Activated CD4-positive, CD25-positive, alpha-beta regulatory T cell treated with anti-CD3 and anti-CD28 coated beads, Interleukin-2, amount 50 U/mL, for 24 hours (primary cell): ENCODE results near the gene YKT6.

Source experiments
- ATAC-seq, 2 donors: fragments of 150-1000 bp; cut with Tn5 transposase; one replicate each; pipeline ENCODE4 v1.10.0; 2021; ENCODE audit warnings: mild to moderate bottlenecking in 1 of 2, moderate library complexity in 1 of 2

The YKT6 gene

DNA sequence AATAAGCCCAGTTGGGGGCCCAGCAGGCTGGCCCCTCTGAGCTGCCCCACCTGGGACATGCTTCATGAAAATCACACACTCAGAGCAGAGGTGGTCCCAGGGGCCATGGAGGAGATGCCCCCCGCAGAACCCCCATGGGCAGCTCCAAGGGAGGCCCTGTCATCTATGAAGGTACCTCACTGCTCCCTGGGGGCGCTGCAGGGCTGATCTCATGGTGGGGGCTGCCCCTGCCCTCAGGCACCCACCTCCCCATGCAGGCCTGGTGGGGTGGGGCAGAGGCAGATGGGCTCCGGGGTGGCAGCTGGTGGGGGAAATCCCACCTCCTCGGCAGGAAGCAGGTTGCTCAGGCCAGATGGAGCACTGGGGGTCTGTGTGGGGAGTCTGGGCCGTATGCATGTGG, 60.5 kb downstream of the YKT6 start:
- ATAC-seq, result no peak

DNA sequence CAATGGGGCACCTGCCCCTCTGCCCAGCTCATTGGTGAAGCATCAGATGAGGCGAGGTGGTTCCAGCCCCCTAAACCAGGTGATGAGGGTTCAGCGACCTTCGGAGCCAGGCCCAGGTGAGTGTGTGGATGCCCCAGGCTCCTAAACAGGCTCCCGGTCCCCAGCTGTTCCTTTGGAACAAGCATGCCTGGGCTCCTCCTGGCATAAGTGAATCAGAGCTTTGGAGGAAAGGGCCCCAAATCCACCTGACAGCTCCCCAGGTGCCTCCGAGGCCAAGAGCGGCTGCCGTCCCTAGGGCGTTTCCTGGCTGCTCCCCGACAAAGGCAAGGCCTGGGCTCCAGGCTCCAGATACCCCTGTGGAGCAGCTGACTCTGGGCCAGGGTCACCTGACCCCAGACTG, 61.3 kb downstream of the YKT6 start:
- ATAC-seq, result no peak

DNA sequence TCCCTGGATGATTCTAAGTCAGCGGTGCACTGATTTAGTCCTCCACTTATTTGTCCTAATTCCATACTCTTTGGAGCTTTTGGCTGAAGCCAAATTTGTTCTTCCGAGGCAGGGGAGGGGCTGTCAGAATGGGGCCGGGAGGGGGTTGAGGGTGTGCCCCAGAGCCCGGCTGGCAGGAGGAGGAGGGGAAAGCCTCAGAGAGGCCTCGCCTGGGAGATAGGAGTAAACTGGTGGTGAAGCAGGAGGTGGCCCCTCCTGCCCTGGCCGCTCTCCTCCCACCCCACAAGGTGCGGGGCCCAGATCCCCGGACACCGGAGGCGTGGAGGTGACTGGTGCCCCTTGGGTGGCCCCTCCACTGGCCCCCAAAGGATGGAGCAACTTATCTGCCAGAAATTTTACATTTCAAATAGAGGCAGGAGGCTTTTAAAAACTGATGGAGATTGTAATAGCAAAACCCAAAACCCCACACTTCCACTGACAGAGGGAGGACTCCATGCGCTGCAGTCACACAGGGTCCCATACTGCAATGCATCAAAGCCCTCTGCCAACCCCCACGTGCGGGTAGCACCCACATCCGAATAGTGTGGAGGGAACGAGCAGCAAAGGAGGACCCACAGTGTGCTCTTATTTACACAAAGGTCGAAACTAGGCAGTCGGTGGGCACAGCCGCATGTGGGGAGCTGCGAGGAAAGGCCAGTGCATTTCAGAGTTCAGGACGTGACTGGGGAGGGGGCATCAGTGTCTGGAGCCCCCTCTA, 62.7 kb downstream of the YKT6 start:
- ATAC-seq, result no peak
